Coronary artery (tissue), 2 donors: ENCODE data around the gene ATP6V1G3.
"Not testable (repeated sequence)": the region's sequence is repeated elsewhere in the genome, so short reads cannot be mapped to it uniquely, and the experiment has no call there.

Source experiments
- DNase-seq: peaks from one replicate; pipeline ENCODE4 v3.0.0-alpha.2; 2017; ENCODE audit warnings: low spot score
- H3K27ac ChIP-seq, 2 donors: fragments of 200-600 bp; sonication (generic); one replicate each; pipeline ENCODE4 v1.5.1; 2016 to 2019
- H3K4me3 ChIP-seq: fragments of 200-600 bp; sonication (generic); 2 replicates; pipeline ENCODE4 v1.5.1; 2016; ENCODE audit warnings: mild to moderate bottlenecking, moderate library complexity
- CTCF ChIP-seq: fragments of 200-600 bp; sonication (generic); IDR thresholded peaks from one replicate; pipeline ENCODE4 v1.5.1; 2019; ENCODE audit warnings: antibody characterized with exemption

The ATP6V1G3 gene

GRCh38 chr1:198540580-198540979 is at the start of gene ATP6V1G3:
ATP6V1G3 (minus strand) TSS chr1:198540680; CDS start chr1:198540650, 30 bp downstream.
- TF ChIP-seq CTCF, result no peak
- DNase-seq, result no peak
- Histone ChIP-seq H3K4me3 (no peak within 1 kb of the TSS), H3K27ac (no peak within 1 kb of the TSS)

- Histone ChIP-seq H3K4me3 (no peak overlapping the region), H3K27ac (no peak overlapping the region)
- no peak for DNase-seq
- TF ChIP-seq CTCF, result no peak
Measured at GRCh38 chr1:198588845-198589244, 48.4 kb upstream of the ATP6V1G3 start.

- H3K4me3 ChIP-seq, result no peak overlapping the region
- no peak for DNase-seq
- TF ChIP-seq CTCF, result no peak
- no peak overlapping the region for H3K27ac ChIP-seq
Measured at GRCh38 chr1:198584163-198584562, 43.7 kb upstream of the ATP6V1G3 start.

GRCh38 chr1:198583209-198583802 is 42.8 kb upstream of the ATP6V1G3 start:
- H3K27ac ChIP-seq, H3K4me3 ChIP-seq, DNase-seq: not testable (repeated sequence)

GRCh38 chr1:198577444-198577843 is 37.0 kb upstream of the ATP6V1G3 start:
- DNase-seq, result no peak
- no peak overlapping the region for H3K4me3 ChIP-seq
- no peak overlapping the region for H3K27ac ChIP-seq
- TF ChIP-seq CTCF, result no peak

- TF ChIP-seq CTCF, result no peak
Measured at GRCh38 chr1:198575798-198576641, 35.5 kb upstream of the ATP6V1G3 start.

GRCh38 chr1:198575292-198575691 is 34.8 kb upstream of the ATP6V1G3 start:
- no peak for TF ChIP-seq CTCF
- H3K4me3 ChIP-seq, result no peak overlapping the region
- H3K27ac ChIP-seq, result no peak overlapping the region
- no peak for DNase-seq

More at GRCh38 chr1:198575798-198576641, 35.5 kb upstream of the ATP6V1G3 start:
- H3K4me3 ChIP-seq, result no peak overlapping the region
- no peak overlapping the region for H3K27ac ChIP-seq
- DNase-seq, result no peak
